Measurements from ENCODE around the gene HIC1. TPM values are rescaled to one million over a fixed set of nuclear protein-coding genes. Genes with fewer than 3 reads are reported as not detected.

Gene HIC1
- total RNA-seq, 1 experiment from 2014 or later = 0.84 TPM

- intact Hi-C loops (cut with micrococcal nuclease; ENCODE audit: unreplicated experiment) = no loop called here
- Histone ChIP-seq H3K4me3 (ENCODE audit: low read depth, low read length, poor library complexity, severe bottlenecking) (peak overlapping the region; percentile 67), H3K36me3 (ENCODE audit: insufficient read depth, low read length, poor library complexity, severe bottlenecking) (no peaks in the 10 kb centered on the region), H3K9me3 (ENCODE audit: low read depth, low read length, poor library complexity, severe bottlenecking) (no peaks in the 10 kb centered on the region), H3K4me1 (ENCODE audit: insufficient read depth, low read length, poor library complexity, severe bottlenecking) (peaks cover 33% of the 10 kb centered on the region), H3K27me3 (replicated peaks; ENCODE audit: insufficient read depth, low read depth, low read length, poor library complexity) (peaks cover 13% of the 10 kb centered on the region), H3K27ac (ENCODE audit: low read depth, low read length, poor library complexity, severe bottlenecking) (no peak overlapping the region)
- DNase-seq (ENCODE audit: low spot score) = peak; percentile 68
- no TSS peak for BruUV-seq (replicated peaks)
- TF ChIP-seq CTCF (conservative IDR thresholded peaks at IDR 0.05; ENCODE audit: low read depth, low read length) = no peak; the same call in 1 of the 2 replicates
- ChIA-PET POLR2A (ENCODE audit: low non-redundant PET) (interaction anchor here (0.6 kb wide), 1 partner anchor 12 kb away, joined by 4 read pairs; no protein-coding TSS in a partner anchor), CTCF (no interaction called here)
These were observed 31.0 kb upstream of the HIC1 start for GRCh38 chr17:2023692-2024571.

GRCh38 chr17:2024572-2025219 lies 30.2 kb upstream of the HIC1 start:
- peaks cover 13% of the 10 kb centered on the region for H3K27me3 ChIP-seq (replicated peaks; ENCODE audit: insufficient read depth, low read depth, low read length, poor library complexity)
- H3K27ac ChIP-seq (ENCODE audit: low read depth, low read length, poor library complexity, severe bottlenecking) = no peak overlapping the region
- no peaks in the 10 kb centered on the region for H3K9me3 ChIP-seq (ENCODE audit: low read depth, low read length, poor library complexity, severe bottlenecking)
- intact Hi-C loops (cut with micrococcal nuclease; ENCODE audit: unreplicated experiment) = loop anchor here (1.0 kb wide), 1 partner anchor 116 kb away; no protein-coding TSS in a partner anchor
- POLR2A ChIA-PET (ENCODE audit: low non-redundant PET) = no interaction called here
- no TSS peak for BruUV-seq (replicated peaks)
- H3K36me3 ChIP-seq (ENCODE audit: insufficient read depth, low read length, poor library complexity, severe bottlenecking) = no peaks in the 10 kb centered on the region
- H3K4me3 ChIP-seq (ENCODE audit: low read depth, low read length, poor library complexity, severe bottlenecking) = peak overlapping the region; percentile 67
- peaks cover 40% of the 10 kb centered on the region for H3K4me1 ChIP-seq (ENCODE audit: insufficient read depth, low read length, poor library complexity, severe bottlenecking)
- CTCF ChIA-PET = interaction anchor here (0.9 to 1.8 kb wide), 2 partner anchors 10 to 116 kb away, joined by 3 to 20 read pairs; no protein-coding TSS in a partner anchor
- TF ChIP-seq CTCF (conservative IDR thresholded peaks at IDR 0.05; ENCODE audit: low read depth, low read length) (no peak), EZH2 (IDR thresholded peaks at IDR 0.05; ENCODE audit: borderline replicate concordance, low read depth, low read length, poor library complexity, severe bottlenecking) (no peak)
- no peak for DNase-seq (ENCODE audit: low spot score)

- ChIA-PET POLR2A (ENCODE audit: low non-redundant PET) (no interaction called here), CTCF (interaction anchor here (0.6 to 1.8 kb wide), 4 partner anchors 10 to 374 kb away, joined by 3 to 20 read pairs (median 3); no protein-coding TSS in a partner anchor)
- Histone ChIP-seq H3K36me3 (ENCODE audit: insufficient read depth, low read length, poor library complexity, severe bottlenecking) (no peaks in the 10 kb centered on the region), H3K27me3 (replicated peaks; ENCODE audit: insufficient read depth, low read depth, low read length, poor library complexity) (peaks cover 13% of the 10 kb centered on the region), H3K4me1 (ENCODE audit: insufficient read depth, low read length, poor library complexity, severe bottlenecking) (peaks cover 41% of the 10 kb centered on the region), H3K4me3 (ENCODE audit: low read depth, low read length, poor library complexity, severe bottlenecking) (peak within 1 kb of the TSS; percentile 67), H3K9me3 (ENCODE audit: low read depth, low read length, poor library complexity, severe bottlenecking) (no peaks in the 10 kb centered on the region), H3K27ac (ENCODE audit: low read depth, low read length, poor library complexity, severe bottlenecking) (no peak within 1 kb of the TSS)
- TF ChIP-seq CTCF (conservative IDR thresholded peaks at IDR 0.05; ENCODE audit: low read depth, low read length) (no peak), EZH2 (IDR thresholded peaks at IDR 0.05; ENCODE audit: borderline replicate concordance, low read depth, low read length, poor library complexity, severe bottlenecking) (no peak)
- intact Hi-C loops (cut with micrococcal nuclease; ENCODE audit: unreplicated experiment) = loop anchor here (1.0 kb wide), 1 partner anchor 117 kb away; no protein-coding TSS in a partner anchor
- peak; percentile 94 for DNase-seq (ENCODE audit: low spot score)
- BruUV-seq (replicated peaks) = no TSS peak
These were observed 29.7 kb upstream of the HIC1 start, which contains the start of gene RTN4RL1 for GRCh38 chr17:2025220-2025621. RTN4RL1 (minus strand) TSS chr17:2025334; CDS start chr17:2024865, 469 bp downstream.
